BE2C (cell line): ENCODE measurements around the gene CCDC117.

Experiments
- DNase-seq: peaks from one replicate; pipeline ENCODE4 v3.0.0-alpha.2; 2020
- H3K27me3 ChIP-seq: fragments of 250-450 bp; sonication (Bioruptor Pico); 2 replicates; pipeline ENCODE4 v1.5.1; 2020; ENCODE audit warnings: mild to moderate bottlenecking
- H3K36me3 ChIP-seq: fragments of 250-450 bp; sonication (Bioruptor Pico); 2 replicates; pipeline ENCODE4 v1.5.1; 2020; ENCODE audit warnings: mild to moderate bottlenecking
- H3K4me1 ChIP-seq: fragments of 250-450 bp; sonication (Bioruptor Pico); 2 replicates; pipeline ENCODE4 v1.5.1; 2020
- H3K4me3 ChIP-seq: 2 replicates; pipeline ENCODE4 v1.5.1; 2011; ENCODE audit warnings: low read depth, low read length
- H3K9me3 ChIP-seq: fragments of 250-450 bp; sonication (Bioruptor Pico); 2 replicates; pipeline ENCODE4 v1.5.1; 2020
- CTCF ChIP-seq: IDR thresholded peaks from 2 replicates; pipeline ENCODE4 v1.5.1; 2012; ENCODE audit warnings: mild to moderate bottlenecking, low read depth, low read length

Gene CCDC117

GRCh38 chr22:28833276-28833923, 60.9 kb downstream of the CCDC117 start:
- no peaks in the 10 kb centered on the region for H3K9me3 ChIP-seq
- H3K4me1 ChIP-seq: no peaks in the 10 kb centered on the region
- H3K27me3 ChIP-seq: no peaks in the 10 kb centered on the region
- H3K4me3 ChIP-seq: no peak overlapping the region
- TF ChIP-seq CTCF: no peak
- no peaks in the 10 kb centered on the region for H3K36me3 ChIP-seq
- no peak for DNase-seq

GRCh38 chr22:28835630-28836189, 63.2 kb downstream of the CCDC117 start:
- Histone ChIP-seq H3K4me3 (no peak overlapping the region), H3K4me1 (no peaks in the 10 kb centered on the region), H3K36me3 (no peaks in the 10 kb centered on the region), H3K27me3 (no peaks in the 10 kb centered on the region), H3K9me3 (no peaks in the 10 kb centered on the region)
- no peak for DNase-seq
- TF ChIP-seq CTCF: no peak

- H3K9me3 ChIP-seq: no peaks in the 10 kb centered on the region
- no peaks in the 10 kb centered on the region for H3K27me3 ChIP-seq
- no peak for TF ChIP-seq CTCF
- no peaks in the 10 kb centered on the region for H3K4me1 ChIP-seq
- DNase-seq: no peak
- H3K36me3 ChIP-seq: no peaks in the 10 kb centered on the region
- no peak overlapping the region for H3K4me3 ChIP-seq
Measured at GRCh38 chr22:28837640-28838039, 65.1 kb downstream of the CCDC117 start.
